HCT116 (cell line): ENCODE data around the gene RSPH9.

Experiments used
- CTCF ChIP-seq, 3 experiments: fragments of 200-600 bp in 1 of 3; sonication (generic) in 1 of 3; IDR thresholded peaks in 2 of 3; conservative IDR thresholded peaks in 1 of 3; 2 replicates each; pipeline ENCODE4 v1.5.1; 2012 to 2017; ENCODE audit warnings: low read depth in 2 of 3, low read length in 2 of 3, antibody characterized with exemption in 1 of 3, borderline replicate concordance in 1 of 3, control low read depth in 1 of 3, mild to moderate bottlenecking in 1 of 3, mixed read lengths in 1 of 3, mixed run types in 1 of 3, moderate library complexity in 1 of 3; ENCODE audit not compliant: insufficient read depth in 1 of 3
- EGR1 ChIP-seq: IDR thresholded peaks from 2 replicates; pipeline ENCODE4 v1.6.1; 2012; ENCODE audit warnings: low read depth
- EZH2 ChIP-seq: fragments of 200-600 bp; sonication (generic); IDR thresholded peaks from 2 replicates; pipeline ENCODE4 v1.6.1; 2017; ENCODE audit warnings: antibody characterized with exemption, mixed run types
- EZH2phosphoT487 ChIP-seq: fragments of 200-600 bp; IDR thresholded peaks from 2 replicates; pipeline ENCODE4 v1.6.1; 2018; ENCODE audit warnings: antibody characterized with exemption, borderline replicate concordance
- FOSL1 ChIP-seq: IDR thresholded peaks from 2 replicates; pipeline ENCODE4 v1.6.1; 2012; ENCODE audit warnings: low read depth
- JUND ChIP-seq: IDR thresholded peaks from 2 replicates; pipeline ENCODE4 v1.6.1; 2012
- POLR2A ChIP-seq: IDR thresholded peaks from 2 replicates; pipeline ENCODE4 v1.7.0; 2011; ENCODE audit warnings: borderline replicate concordance; ENCODE audit not compliant: insufficient read depth, insufficient read length; ENCODE audit errors: extremely low read depth
- POLR2AphosphoS5 ChIP-seq: IDR thresholded peaks from 2 replicates; pipeline ENCODE4 v1.6.1; 2011; ENCODE audit warnings: mild to moderate bottlenecking, low read depth, low read length, moderate library complexity
- RAD21 ChIP-seq: IDR thresholded peaks from 2 replicates; pipeline ENCODE4 v1.6.1; 2012; ENCODE audit warnings: low read depth, mild to moderate bottlenecking
- REST ChIP-seq: IDR thresholded peaks from 2 replicates; pipeline ENCODE4 v1.6.1; 2012; ENCODE audit warnings: low read depth
- SIN3A ChIP-seq: IDR thresholded peaks from 2 replicates; pipeline ENCODE4 v1.6.1; 2012; ENCODE audit warnings: low read depth
- YY1 ChIP-seq: IDR thresholded peaks from 2 replicates; pipeline ENCODE4 v1.6.1; 2011; ENCODE audit warnings: low read length, low read depth, moderate library complexity, mild to moderate bottlenecking; ENCODE audit not compliant: insufficient replicate concordance; ENCODE audit errors: extremely low read depth
- ZBTB33 ChIP-seq: IDR thresholded peaks from 2 replicates; pipeline ENCODE4 v1.6.1; 2011; ENCODE audit warnings: mild to moderate bottlenecking, low read length, moderate library complexity; ENCODE audit not compliant: insufficient replicate concordance; ENCODE audit errors: extremely low read depth
- ZNF274 ChIP-seq: fragments of 200-500 bp; sonication (Bioruptor generic); IDR thresholded peaks from 2 replicates; pipeline ENCODE4 v1.6.1; 2014; ENCODE audit warnings: mild to moderate bottlenecking, low read depth, low read length, inconsistent platforms

GRCh38 chr6:43621836-43622180, 23.0 kb upstream of the RSPH9 start:
- TF ChIP-seq CTCF (IDR thresholded peaks at IDR 0.05 in 2 of 3, conservative IDR thresholded peaks at IDR 0.05 in 1 of 3; ENCODE audit: borderline replicate concordance in 1 of 3, insufficient read depth in 1 of 3, low read depth in 2 of 3, low read length in 2 of 3) (no peak), EZH2 (no peak), POLR2A (no peak), POLR2AphosphoS5 (no peak), YY1 (no peak), ZBTB33 (no peak), EGR1 (no peak), EZH2phosphoT487 (no peak), JUND (no peak), REST (no peak), RAD21 (no peak), SIN3A (no peak), ZNF274 (no peak), FOSL1 (no peak)
